ENCODE results near the gene ALPI.
"Not testable (repeated sequence)": the region's sequence is repeated elsewhere in the genome, so short reads cannot be mapped to it uniquely, and the experiment has no call there.

ALPI gene

DNA sequence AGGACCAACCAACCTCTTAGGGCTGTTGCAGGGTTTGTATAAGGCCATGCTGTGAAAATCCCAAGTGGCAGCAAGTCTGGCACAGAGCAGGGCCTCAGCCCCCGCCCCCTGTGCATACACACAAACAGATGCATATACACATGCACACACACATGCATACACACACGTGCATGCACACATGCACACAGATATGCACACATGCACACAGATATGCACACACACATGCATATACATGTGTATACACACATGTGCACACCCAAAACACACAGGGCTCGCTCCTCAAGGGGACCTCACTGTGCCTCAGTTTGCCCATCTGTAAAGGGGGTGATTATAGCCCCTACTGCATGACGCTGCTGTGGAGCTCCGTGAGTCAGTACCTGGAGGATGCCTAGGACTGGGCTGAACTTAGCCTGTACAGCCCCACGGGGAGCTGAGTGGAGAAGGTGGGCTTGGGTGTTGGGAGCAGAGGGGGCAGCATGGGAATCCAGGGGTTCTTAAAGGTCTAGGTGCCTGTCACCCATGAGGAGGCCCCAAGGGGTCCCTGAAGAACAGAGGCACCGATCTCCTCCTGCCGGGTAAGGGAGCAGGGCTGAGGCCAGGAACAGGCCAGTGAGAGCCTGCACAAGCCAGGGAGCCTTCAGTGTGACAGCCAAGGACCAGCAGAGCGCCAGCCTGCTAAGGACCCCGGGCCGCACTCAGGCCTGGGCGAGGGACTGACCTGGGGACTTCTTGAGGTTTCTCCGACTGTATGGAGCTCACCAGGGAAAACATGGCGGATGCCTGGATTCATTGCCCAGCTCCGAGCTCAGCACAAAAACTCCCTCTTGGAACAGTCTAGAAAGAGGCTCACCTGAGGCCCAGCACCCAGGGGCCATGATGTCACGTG lies 24.0 kb upstream of the ALPI start:
- no peak overlapping the region for H3K4me3 ChIP-seq (ENCODE audit: control insufficient read depth, low read depth, low read length)
- TF ChIP-seq, protein P1, sequence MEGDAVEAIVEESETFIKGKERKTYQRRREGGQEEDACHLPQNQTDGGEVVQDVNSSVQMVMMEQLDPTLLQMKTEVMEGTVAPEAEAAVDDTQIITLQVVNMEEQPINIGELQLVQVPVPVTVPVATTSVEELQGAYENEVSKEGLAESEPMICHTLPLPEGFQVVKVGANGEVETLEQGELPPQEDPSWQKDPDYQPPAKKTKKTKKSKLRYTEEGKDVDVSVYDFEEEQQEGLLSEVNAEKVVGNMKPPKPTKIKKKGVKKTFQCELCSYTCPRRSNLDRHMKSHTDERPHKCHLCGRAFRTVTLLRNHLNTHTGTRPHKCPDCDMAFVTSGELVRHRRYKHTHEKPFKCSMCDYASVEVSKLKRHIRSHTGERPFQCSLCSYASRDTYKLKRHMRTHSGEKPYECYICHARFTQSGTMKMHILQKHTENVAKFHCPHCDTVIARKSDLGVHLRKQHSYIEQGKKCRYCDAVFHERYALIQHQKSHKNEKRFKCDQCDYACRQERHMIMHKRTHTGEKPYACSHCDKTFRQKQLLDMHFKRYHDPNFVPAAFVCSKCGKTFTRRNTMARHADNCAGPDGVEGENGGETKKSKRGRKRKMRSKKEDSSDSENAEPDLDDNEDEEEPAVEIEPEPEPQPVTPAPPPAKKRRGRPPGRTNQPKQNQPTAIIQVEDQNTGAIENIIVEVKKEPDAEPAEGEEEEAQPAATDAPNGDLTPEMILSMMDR (IDR thresholded peaks at IDR 0.05; ENCODE audit: control insufficient read depth, insufficient read depth, low read depth, low read length, missing control alignments): no peak
- no peak for DNase-seq (ENCODE audit: low read depth)

DNA sequence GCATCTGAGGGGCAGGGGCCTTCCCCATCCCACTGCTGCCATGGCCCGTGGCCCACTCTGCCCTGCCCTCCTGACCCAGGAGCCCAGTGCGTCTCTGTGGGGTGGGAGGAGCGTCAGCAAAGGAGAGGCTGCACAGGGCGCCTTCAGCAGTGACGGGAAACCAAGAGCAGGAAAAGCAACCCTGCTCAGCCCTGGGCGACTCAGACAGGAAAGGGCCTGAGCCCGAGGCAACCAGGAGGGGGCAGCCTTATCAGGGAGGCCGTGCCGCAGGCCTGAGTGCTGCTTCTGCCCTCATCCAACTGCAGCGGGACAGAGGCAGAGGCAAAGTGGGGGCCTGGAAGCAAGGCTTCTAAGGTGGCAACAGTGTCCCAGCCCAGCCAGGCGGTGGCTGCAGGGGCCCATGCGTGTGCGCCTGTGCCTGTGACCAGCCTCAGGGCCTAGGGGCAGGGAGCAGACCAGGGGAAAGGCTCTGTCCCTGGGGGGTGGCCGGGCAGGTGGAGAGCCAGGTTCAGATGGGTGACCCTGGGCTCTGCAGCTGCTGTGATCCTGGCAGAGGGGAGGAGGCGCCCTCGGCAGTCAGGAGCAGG lies 23.3 kb upstream of the ALPI start:
- no peak for DNase-seq (ENCODE audit: low read depth)
- TF ChIP-seq, protein P1 (IDR thresholded peaks at IDR 0.05; ENCODE audit: control insufficient read depth, insufficient read depth, low read depth, low read length, missing control alignments): peak; percentile 15
- H3K4me3 ChIP-seq (ENCODE audit: control insufficient read depth, low read depth, low read length): no peak overlapping the region

DNA sequence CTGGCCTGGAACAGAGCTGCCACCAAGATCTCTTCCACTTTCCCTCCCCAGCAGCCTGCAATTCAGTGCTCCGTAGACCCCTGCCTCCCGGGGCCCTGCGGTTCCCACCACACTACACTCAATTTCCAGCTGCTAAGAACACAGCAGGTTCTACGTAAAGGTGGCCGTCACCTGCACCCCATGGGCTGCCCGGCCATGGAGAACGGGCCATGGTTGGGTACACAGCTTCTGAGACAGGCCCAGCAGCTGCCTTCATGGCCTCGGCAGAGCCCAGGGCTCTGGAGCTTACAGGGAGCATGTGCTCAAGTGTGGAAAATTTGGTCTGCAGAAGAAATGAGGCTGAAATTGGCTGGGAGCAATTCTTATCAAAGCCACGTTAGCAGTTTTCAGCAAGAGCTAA lies 22.3 kb upstream of the ALPI start:
- DNase-seq (ENCODE audit: low read depth); H3K4me3 ChIP-seq (ENCODE audit: control insufficient read depth, low read depth, low read length): not testable (repeated sequence)

DNA sequence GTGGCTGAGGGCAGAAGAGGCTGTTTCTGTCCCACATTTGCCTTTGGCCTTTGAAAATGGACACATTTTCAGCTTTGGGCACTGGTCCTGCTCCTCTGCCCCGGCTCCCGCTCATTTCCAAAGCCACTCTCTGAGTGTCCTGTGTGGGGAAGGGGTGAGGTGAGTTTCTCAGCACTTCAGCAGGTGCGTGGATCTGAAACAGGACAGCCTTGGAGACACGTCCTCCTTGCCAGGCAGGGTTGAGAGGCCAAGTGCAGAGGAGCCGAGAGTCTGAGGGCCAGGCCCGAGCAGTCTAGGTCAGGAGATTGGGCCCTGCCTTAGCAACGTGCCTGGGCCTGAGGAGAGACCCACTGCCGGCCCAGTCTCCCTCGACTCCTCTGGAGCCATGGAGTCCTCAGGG lies 21.9 kb upstream of the ALPI start:
- no peak for DNase-seq (ENCODE audit: low read depth)
- H3K4me3 ChIP-seq (ENCODE audit: control insufficient read depth, low read depth, low read length): no peak overlapping the region
- TF ChIP-seq, protein P1 (IDR thresholded peaks at IDR 0.05; ENCODE audit: control insufficient read depth, insufficient read depth, low read depth, low read length, missing control alignments): no peak

DNA sequence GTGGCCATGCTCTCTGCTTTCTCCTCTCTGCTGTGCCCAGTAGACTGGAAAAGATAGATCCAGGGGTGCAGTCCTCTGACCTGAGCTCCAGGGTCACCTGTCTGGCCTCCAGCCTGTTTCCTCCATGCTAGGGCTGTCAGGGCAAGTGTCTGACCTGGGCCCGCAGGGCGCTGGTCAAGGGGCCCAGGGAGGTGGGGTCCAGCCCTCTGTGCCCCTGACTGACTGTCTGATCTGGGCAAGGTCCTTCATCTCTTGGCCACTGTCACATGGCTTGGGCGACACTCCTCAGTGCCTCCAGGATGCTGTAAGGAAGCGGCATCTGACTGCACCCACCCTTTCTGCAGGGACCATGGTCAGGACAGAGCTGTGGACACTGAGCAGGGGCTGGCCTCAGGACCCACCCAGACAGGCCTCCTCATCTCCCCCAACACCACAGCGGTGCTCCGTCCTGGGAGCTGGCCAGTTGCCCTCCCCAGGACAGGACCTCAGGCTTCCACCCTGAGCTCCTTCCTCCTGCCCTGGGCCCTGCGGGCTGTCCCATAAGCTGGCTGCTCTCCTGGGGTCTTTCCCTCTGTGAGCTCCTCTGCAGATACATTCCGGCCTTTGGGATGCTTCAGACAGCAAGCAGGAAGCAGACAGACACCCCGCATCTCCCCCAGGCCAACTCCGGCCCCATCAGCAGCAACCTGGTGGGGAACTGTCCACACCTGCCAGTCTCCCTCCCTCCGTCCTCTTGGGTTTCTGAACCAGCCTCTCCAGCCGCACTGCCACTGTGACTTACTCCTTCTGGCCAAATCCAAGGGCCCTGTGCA lies 21.2 kb upstream of the ALPI start:
- no peak for DNase-seq (ENCODE audit: low read depth)
- TF ChIP-seq, protein P1 (IDR thresholded peaks at IDR 0.05; ENCODE audit: control insufficient read depth, insufficient read depth, low read depth, low read length, missing control alignments): no peak
- H3K4me3 ChIP-seq (ENCODE audit: control insufficient read depth, low read depth, low read length): no peak overlapping the region

DNA sequence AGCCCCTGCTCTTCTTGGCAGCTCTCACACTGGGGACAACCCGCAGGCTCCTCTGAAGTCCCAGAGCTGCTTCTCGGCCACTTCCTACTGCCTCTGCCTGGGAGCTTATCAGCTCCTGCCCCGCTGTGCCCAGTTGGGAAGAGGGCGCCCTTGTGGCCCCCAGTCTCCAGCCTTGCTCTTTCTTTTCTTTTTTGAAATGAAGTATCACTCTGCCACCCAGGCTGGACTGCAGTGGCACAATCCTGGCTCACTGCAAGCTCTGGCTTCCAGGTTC lies 20.6 kb upstream of the ALPI start:
- DNase-seq (ENCODE audit: low read depth): no peak
- TF ChIP-seq, protein P1 (IDR thresholded peaks at IDR 0.05; ENCODE audit: control insufficient read depth, insufficient read depth, low read depth, low read length, missing control alignments): no peak
- H3K4me3 ChIP-seq (ENCODE audit: control insufficient read depth, low read depth, low read length): no peak overlapping the region

DNA sequence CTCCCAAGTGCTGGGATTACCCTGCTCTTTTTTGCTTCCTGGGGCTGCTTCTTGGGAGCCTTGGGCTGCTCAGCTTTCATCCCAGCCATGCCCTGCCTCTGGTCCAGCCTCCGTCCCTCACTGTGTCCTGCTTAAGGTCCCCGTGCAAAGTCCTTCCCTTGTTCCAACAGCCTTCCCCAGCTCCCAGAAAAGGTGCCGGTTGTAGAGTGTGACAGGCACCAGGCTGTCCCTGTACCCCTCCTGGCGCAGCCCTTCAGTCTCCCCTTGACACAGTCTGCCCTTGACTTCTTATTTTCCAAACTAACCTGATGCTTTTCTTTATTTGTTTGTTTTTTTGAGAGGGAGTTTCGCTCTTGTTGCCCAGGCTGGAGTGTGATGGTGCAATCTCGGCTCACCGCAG lies 20.1 kb upstream of the ALPI start:
- no peak overlapping the region for H3K4me3 ChIP-seq (ENCODE audit: control insufficient read depth, low read depth, low read length)
- TF ChIP-seq, protein P1 (IDR thresholded peaks at IDR 0.05; ENCODE audit: control insufficient read depth, insufficient read depth, low read depth, low read length, missing control alignments): no peak
- no peak for DNase-seq (ENCODE audit: low read depth)

All from AG09309 (cell line).